GM18526 (cell line): ENCODE measurements around the gene ZNF292.

Source experiments
- POLR2A ChIP-seq: IDR thresholded peaks from 3 replicates; pipeline ENCODE4 v1.6.1; 2011; ENCODE audit not compliant: insufficient read length; ENCODE audit errors: extremely low read depth

The ZNF292 gene

DNA sequence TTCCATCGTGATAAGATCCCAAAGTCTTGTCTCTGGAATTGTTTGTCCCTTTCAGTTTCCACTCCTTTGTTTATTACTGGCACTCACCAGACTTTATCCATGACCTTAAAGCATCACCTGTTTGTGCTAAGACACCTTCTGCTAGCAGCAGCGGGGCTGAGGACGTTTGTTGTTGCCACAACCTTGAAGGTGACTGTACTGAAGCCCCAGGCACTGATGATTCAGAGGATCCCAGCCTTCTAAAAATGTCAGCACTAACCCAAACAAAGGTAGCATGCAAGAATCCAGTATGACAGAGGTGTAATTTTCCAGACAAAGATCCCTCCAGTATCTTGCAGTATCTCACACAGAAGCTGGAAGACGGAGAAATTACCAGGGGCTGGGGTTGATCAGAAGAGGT, 138.2 kb downstream of the ZNF292 start:
- no peak for TF ChIP-seq POLR2A

DNA sequence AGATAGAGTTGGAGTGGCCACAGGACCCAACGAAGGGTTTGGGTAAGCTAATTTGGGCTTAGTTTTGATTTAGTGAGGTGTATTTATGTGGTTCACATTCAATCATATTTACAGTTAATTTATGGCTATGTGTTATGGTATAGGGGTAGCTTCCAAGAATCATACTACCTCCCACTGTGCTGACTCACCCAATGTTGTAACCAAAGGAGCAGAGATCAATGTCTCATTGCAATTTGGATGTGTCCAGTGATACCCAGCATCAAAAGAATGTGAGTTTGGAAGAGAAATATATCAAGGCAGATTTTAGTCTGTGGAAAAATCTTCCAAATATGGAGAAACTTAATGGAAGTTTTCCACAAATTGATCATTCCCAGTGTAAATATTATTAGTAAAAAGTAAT, 141.8 kb downstream of the ZNF292 start:
- TF ChIP-seq POLR2A = no peak

GRCh38 chr6:87308970-87309369, 153.6 kb downstream of the ZNF292 start:
- no peak for TF ChIP-seq POLR2A

GRCh38 chr6:87312860-87313259, 157.5 kb downstream of the ZNF292 start:
- TF ChIP-seq POLR2A = no peak
